ENCODE results near the gene PCDH20.
"Not testable (repeated sequence)": the region's sequence is repeated elsewhere in the genome, so short reads cannot be mapped to it uniquely, and the experiment has no call there.

Gene PCDH20

GRCh38 chr13:61415749-61416148 lies at the start of gene PCDH20:
Gene PCDH20, minus strand, starts transcription at chr13:61415849. Its CDS starts 691 bp downstream, at chr13:61415158.
- no peak for DNase-seq (ENCODE audit: low read depth)

GRCh38 chr13:61463024-61463423 lies 47.4 kb upstream of the PCDH20 start:
- DNase-seq (ENCODE audit: low read depth): no peak

DNA sequence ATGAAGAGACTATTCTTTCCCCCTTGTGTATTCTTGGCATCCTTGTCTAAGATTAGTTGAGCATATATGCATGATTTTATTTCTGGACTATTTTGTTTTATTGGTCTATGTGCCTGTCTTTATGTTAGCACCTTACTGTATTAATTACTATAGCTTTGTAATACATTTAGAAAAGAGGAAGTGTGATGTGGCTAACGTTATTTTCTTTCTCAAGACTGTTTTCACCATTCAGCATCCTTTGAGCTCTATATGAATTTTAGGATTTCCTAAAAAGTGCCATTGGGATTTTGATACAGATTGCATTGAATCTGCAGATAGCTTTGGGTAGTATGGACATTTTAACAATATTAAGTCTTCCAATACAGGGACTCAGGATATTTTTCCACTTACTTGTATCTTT lies 37.5 kb upstream of the PCDH20 start:
- no peak for DNase-seq (ENCODE audit: low read depth)

- no peak for DNase-seq (ENCODE audit: low read depth)
These were observed 16.4 kb upstream of the PCDH20 start for GRCh38 chr13:61432029-61432428.

- DNase-seq (ENCODE audit: low read depth): no peak
These were observed 8.3 kb upstream of the PCDH20 start for GRCh38 chr13:61423915-61424314.

- DNase-seq (ENCODE audit: low read depth): no peak
These were observed 1.5 kb upstream of the PCDH20 start for GRCh38 chr13:61417086-61417570.

DNA sequence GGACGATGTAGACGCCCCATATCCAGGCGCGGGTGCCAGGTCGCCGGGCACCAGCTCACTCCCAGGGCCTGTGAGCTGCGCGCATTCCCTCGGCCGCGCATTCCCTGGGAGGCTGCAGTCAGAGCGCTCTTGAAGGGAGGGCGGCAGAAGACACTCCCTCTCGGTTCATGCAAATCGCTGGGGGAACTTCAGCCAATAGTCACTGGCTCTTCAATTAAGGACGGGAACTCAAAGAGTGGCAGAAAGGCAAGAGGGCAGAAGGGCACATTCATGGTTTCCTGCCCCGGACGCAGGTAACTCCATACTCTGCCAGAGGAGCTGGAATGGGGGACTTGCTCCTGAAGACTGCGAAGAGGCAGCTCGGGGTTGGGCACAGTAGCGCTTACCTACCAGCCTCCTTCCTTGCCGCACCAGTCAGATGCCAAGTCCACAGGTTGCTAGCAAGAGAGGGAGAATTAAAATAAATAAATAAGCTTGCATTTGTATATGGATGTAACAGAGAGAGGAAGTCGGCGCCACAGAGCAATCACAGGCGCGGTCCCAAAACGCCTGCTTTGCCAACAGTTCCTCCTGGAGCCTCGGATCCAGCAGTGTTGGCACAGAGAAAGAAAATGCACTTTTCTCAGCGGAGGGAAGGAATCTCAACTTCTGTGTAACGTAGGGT lies 459 bp downstream of the PCDH20 start:
- no peak for DNase-seq (ENCODE audit: low read depth)

DNA sequence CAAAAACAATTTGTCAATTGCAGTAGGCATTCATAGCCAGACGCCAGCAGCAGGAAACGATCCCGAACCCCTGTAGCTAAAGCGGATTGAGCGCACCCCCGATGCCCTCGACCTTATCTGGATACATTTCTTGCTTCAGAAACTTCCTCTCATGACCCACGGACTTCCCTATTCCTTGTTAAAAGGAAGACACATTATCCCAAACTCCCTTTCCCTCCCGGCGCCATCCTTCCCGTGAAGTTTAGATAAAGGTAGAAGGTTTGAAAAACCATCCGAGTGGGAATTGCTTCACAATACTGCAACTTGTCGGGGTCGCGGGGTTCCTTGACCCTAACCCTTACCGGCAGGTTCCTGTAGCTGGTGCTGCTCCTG lies 977 bp downstream of the PCDH20 start:
- DNase-seq (ENCODE audit: low read depth): no peak

DNA sequence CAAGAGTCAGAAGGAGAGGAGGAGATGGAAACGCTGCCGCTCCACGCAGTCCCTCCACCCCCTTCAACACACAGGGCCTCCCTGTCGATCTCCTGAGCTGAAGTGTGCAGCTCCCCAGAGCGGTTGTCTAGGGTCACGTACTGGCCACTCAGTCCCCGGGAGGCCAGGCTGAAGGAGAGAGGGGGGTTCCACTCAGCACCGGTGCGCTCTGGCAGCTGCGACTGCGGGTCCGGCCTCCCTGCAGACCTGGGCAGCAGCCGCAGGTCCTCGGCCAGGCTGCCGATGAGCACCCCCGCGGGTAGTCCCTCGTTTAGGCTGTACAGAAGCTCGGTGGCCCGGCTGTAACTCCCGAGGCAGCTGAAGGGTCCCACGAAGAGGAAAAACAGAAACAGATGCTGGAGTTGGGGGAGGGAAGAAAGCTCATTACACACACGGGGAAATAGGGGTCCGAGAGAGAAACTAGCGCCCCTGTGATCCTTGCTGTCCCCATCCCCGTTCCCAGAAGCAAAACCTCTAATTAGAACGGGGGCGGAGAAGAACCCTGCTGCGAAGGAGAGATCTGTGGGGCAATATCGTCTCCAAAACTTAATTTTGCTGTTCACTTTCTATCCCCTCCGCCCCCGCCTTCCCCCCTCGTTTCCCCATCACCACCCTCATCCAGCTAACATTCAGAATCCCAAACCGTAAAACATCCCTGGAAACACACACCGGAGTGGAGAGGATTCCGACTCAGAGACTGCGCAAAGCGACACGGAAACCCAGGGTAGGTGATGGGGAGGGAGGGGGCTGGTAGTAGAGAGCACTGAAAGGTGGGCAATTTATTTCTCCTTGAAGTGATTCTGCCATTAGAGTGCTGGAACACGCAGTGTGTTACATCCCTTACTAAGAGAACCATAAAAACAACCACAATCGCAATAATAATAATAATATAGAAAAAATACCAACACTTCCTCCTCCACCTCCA lies 1.8 kb downstream of the PCDH20 start:
- DNase-seq (ENCODE audit: low read depth): no peak

- DNase-seq (ENCODE audit: low read depth): peak; percentile 1
These were observed 4.9 kb downstream of the PCDH20 start for GRCh38 chr13:61410669-61411297.

DNA sequence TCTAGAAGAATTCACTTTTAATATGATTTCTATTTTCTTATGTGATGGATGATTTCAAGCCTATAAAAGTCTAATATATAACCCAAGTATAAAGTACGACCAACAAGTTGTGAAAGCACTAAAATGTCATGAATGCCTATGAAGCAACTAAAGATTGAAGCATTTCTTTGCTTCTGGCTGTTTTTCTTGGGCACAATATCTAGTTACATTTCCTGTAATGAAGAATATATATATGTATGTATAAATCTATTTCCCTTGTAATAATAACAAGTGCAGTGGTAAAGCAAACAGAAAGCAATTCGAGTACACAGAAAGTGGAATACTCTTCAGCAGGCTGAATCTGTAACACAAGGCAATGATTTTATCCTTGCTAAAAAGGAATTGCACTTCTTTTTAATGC lies 5.4 kb downstream of the PCDH20 start:
- no peak for DNase-seq (ENCODE audit: low read depth)

DNA sequence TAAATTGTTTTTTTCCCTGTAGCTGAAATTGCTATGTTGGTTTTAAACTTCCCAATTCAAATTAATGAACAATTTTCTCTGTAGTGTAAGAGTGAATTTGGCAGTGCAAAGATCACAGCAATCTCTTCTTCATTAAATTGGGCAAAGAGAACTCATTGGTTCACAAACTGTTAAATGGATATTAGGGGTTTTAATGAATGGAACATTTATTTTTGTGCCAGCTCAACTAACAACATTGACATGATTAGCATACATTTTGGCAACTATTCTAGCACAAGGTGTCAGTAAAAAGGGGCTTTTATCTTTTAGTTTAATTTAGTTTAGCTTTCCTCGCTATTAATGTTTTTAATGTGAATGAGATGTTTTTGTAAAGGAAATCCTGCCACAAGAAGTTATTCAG lies 7.1 kb downstream of the PCDH20 start:
- DNase-seq (ENCODE audit: low read depth): no peak

- no peak for DNase-seq (ENCODE audit: low read depth)
These were observed 9.4 kb downstream of the PCDH20 start for GRCh38 chr13:61406275-61406674.

DNA sequence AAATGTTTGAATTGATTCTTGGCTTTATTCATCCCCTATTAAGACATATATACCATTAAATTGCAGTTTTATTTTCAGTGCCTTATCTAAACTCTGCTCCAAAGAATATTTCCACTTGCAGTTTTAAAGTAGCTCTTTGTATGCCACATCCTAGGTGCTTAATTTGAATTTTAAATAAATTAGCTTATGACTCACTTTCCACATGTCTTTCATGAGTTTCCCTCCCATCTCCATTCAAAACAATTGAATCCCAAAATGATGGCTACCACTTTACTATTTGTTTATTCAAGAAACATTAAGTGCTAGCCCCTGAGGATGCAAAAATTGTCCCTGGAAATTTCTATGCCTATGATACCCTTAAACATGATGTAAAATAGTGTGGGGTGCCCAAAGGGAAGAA lies 19.5 kb downstream of the PCDH20 start:
- no peak for DNase-seq (ENCODE audit: low read depth)

- no peak for DNase-seq (ENCODE audit: low read depth)
These were observed 24.2 kb downstream of the PCDH20 start for GRCh38 chr13:61391426-61391825.

DNA sequence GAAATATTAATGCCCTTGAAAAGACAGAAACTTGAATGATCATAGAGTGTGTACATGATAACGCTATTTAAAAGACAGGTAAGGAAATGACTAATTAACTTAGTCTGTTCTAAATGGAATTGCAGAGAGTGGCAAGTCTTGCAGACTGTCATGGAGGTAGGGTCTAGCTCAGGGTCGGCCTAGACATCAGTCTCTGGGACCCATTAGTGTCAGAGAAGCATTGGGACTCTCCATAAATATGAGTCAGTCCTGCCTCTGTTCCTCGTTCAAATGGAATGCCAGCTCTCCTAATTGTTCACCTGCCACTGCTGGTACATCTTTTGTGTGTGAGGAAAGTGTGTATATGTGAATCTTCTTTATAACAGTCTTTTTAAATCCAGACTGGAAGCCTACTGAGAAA lies 28.0 kb downstream of the PCDH20 start:
- no peak for DNase-seq (ENCODE audit: low read depth)

DNA sequence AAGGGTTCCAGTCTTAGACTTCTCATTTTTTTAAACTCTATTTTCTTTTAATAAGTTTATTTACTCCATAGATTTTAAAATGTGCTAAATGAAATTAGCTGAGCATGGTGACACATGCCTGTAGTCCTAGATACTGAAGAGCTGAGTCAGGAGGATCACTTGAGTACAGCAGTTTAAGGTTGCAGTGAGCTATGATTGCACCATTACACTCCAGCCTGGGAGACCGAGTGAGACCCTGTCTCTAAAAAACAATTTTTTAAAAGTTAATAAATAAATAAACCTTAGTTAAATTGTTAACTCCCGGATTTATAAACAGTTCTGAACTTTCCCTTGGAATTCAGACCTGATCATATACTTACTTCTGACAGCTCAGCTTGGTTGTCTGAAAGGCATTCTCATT lies 32.5 kb downstream of the PCDH20 start:
- no peak for DNase-seq (ENCODE audit: low read depth)

DNA sequence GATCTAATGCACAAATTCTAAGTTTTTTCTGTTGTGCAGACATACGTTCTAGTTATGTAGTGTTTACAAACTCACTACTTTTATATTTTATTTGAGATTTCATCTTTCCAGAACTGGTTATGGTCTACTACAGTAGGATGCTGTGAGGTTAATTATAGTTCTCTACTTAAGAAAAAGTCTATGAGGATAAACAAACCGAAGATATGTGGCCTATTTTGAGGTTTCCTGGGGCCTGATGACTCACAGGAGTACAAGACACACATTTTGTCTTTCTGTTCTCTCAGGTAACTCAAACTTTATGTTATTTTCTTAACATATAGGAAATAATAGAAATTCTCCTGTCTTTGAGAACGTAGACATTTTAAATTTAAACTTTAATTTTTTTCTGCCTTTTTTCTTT lies 45.1 kb downstream of the PCDH20 start:
- DNase-seq (ENCODE audit: low read depth): no peak

DNA sequence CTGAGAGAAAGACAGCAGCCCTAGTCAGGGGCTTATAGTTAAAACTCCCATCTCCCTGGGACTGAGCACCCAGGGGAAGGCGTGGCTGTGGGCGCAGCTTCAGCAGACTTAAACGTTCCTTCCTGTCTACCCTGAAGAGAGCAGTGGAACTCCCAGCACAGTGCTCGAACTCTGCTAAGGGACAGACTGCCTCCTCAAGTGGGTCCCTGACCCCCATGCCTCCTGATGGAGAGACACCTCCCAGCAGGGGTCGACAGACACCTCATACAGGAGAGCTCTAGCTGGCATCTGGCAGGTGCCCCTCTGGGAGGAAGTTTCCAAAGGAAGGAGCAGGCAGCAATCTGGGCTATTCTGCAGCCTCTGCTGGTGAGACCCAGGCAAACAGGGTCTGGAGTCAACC lies 51.0 kb downstream of the PCDH20 start:
- not testable (repeated sequence) for DNase-seq (ENCODE audit: low read depth)

GRCh38 chr13:61362522-61362921 lies 53.1 kb downstream of the PCDH20 start:
- DNase-seq (ENCODE audit: low read depth): no peak
